HG03469 (cell line): Measurements from ENCODE around the gene GRAMD1B.

Source experiments
- ATAC-seq: cut with Tn5 transposase; IDR thresholded peaks from one replicate; pipeline ENCODE4 v1.9.1; 2021; ENCODE audit warnings: mild to moderate bottlenecking, moderate library complexity, moderate number of reproducible peaks; ENCODE audit not compliant: unreplicated experiment

Gene GRAMD1B

GRCh38 chr11:123527526-123527925 is 97.5 kb downstream of the GRAMD1B start:
- ATAC-seq = no peak

- no peak for ATAC-seq
Observed at GRCh38 chr11:123527947-123528346, 97.9 kb downstream of the GRAMD1B start.

GRCh38 chr11:123531325-123531724 is 101.3 kb downstream of the GRAMD1B start:
- ATAC-seq = no peak

- no peak for ATAC-seq
Observed at GRCh38 chr11:123532131-123532530, 102.1 kb downstream of the GRAMD1B start.

GRCh38 chr11:123535401-123535800 is 105.3 kb downstream of the GRAMD1B start:
- no peak for ATAC-seq

GRCh38 chr11:123536690-123537437 is 106.8 kb downstream of the GRAMD1B start:
- ATAC-seq = no peak

GRCh38 chr11:123537726-123538125 is 107.7 kb downstream of the GRAMD1B start:
- no peak for ATAC-seq

- ATAC-seq = no peak
Observed at GRCh38 chr11:123543797-123544196, 113.7 kb downstream of the GRAMD1B start.

GRCh38 chr11:123544631-123545375 is 114.7 kb downstream of the GRAMD1B start:
- no peak for ATAC-seq

- no peak for ATAC-seq
Observed at GRCh38 chr11:123545726-123546270, 115.7 kb downstream of the GRAMD1B start.

- no peak for ATAC-seq
Observed at GRCh38 chr11:123546515-123546914, 116.4 kb downstream of the GRAMD1B start.

- peak; percentile 94 for ATAC-seq
Observed at GRCh38 chr11:123547180-123547579, 117.1 kb downstream of the GRAMD1B start.

GRCh38 chr11:123548774-123549173 is 118.7 kb downstream of the GRAMD1B start:
- no peak for ATAC-seq

GRCh38 chr11:123549926-123550917 is 120.2 kb downstream of the GRAMD1B start:
- ATAC-seq = no peak

GRCh38 chr11:123551079-123551478 is 121.0 kb downstream of the GRAMD1B start:
- ATAC-seq = no peak

- ATAC-seq = no peak
Observed at GRCh38 chr11:123556633-123557032, 126.6 kb downstream of the GRAMD1B start.

GRCh38 chr11:123558536-123559315 is 128.7 kb downstream of the GRAMD1B start:
- no peak for ATAC-seq

GRCh38 chr11:123559523-123559955 is 129.5 kb downstream of the GRAMD1B start:
- ATAC-seq = no peak

- ATAC-seq = peak; percentile 46
Observed at GRCh38 chr11:123560006-123560405, 129.9 kb downstream of the GRAMD1B start.

GRCh38 chr11:123561431-123561800 is 131.3 kb downstream of the GRAMD1B start:
- no peak for ATAC-seq
